Measurements from ENCODE around the gene DGCR8.

DGCR8 gene

GRCh38 chr22:20036084-20036482, 44.0 kb upstream of the DGCR8 start:
- ATAC-seq: no peak
- TF ChIP-seq TOX (CRISPR knock-in tag; IDR thresholded peaks at IDR 0.05; ENCODE audit: borderline replicate concordance) (no peak), ZNF70 (CRISPR knock-in tag; IDR thresholded peaks at IDR 0.05) (no peak), ZC3H10 (CRISPR knock-in tag; IDR thresholded peaks at IDR 0.05) (no peak), OSR1 (CRISPR knock-in tag; IDR thresholded peaks at IDR 0.05) (no peak), CREB5 (CRISPR knock-in tag; IDR thresholded peaks at IDR 0.05; ENCODE audit: low read depth) (no peak), BACH2 (CRISPR knock-in tag; IDR thresholded peaks at IDR 0.05; ENCODE audit: borderline replicate concordance) (no peak), CSRNP3 (CRISPR knock-in tag; IDR thresholded peaks at IDR 0.05) (no peak), GLIS3 (CRISPR knock-in tag; IDR thresholded peaks at IDR 0.05) (no peak), ARNTL (CRISPR knock-in tag; IDR thresholded peaks at IDR 0.05; ENCODE audit: borderline replicate concordance, low read depth) (no peak)

- no peak for ATAC-seq
- no peak for TF ChIP-seq ZFP3 (CRISPR knock-in tag; IDR thresholded peaks at IDR 0.05)
- TF ChIP-seq GLIS3 (CRISPR knock-in tag; IDR thresholded peaks at IDR 0.05): no peak
- TF ChIP-seq ZNF565 (CRISPR knock-in tag; conservative IDR thresholded peaks at IDR 0.05; ENCODE audit: low read depth): no peak
- no peak for TF ChIP-seq PPARA (CRISPR knock-in tag; IDR thresholded peaks at IDR 0.05; ENCODE audit: borderline replicate concordance)
- TF ChIP-seq BACH2 (CRISPR knock-in tag; IDR thresholded peaks at IDR 0.05; ENCODE audit: borderline replicate concordance): no peak
- TF ChIP-seq TOX (CRISPR knock-in tag; IDR thresholded peaks at IDR 0.05; ENCODE audit: borderline replicate concordance): no peak
Observed at GRCh38 chr22:20036535-20037392, 43.3 kb upstream of the DGCR8 start.

GRCh38 chr22:20037419-20037818, 42.6 kb upstream of the DGCR8 start:
- TF ChIP-seq CREB5 (CRISPR knock-in tag; IDR thresholded peaks at IDR 0.05; ENCODE audit: low read depth): no peak
- no peak for TF ChIP-seq ZNF70 (CRISPR knock-in tag; IDR thresholded peaks at IDR 0.05)
- TF ChIP-seq POU6F1 (CRISPR knock-in tag; IDR thresholded peaks at IDR 0.05; ENCODE audit: borderline replicate concordance, low read depth): no peak
- TF ChIP-seq CSRNP3 (CRISPR knock-in tag; IDR thresholded peaks at IDR 0.05): no peak
- TF ChIP-seq CSDC2 (CRISPR knock-in tag; IDR thresholded peaks at IDR 0.05): no peak
- no peak for TF ChIP-seq TCF4 (CRISPR knock-in tag; IDR thresholded peaks at IDR 0.05; ENCODE audit: borderline replicate concordance)
- no peak for TF ChIP-seq BACH2 (CRISPR knock-in tag; IDR thresholded peaks at IDR 0.05; ENCODE audit: borderline replicate concordance)
- no peak for TF ChIP-seq ARNTL (CRISPR knock-in tag; IDR thresholded peaks at IDR 0.05; ENCODE audit: borderline replicate concordance, low read depth)
- TF ChIP-seq ZNF8 (CRISPR knock-in tag; IDR thresholded peaks at IDR 0.05): no peak
- no peak for TF ChIP-seq PPARA (CRISPR knock-in tag; IDR thresholded peaks at IDR 0.05; ENCODE audit: borderline replicate concordance)
- TF ChIP-seq SNAI2 (CRISPR knock-in tag; IDR thresholded peaks at IDR 0.05): no peak
- no peak for TF ChIP-seq ZNF565 (CRISPR knock-in tag; conservative IDR thresholded peaks at IDR 0.05; ENCODE audit: low read depth)
- no peak for TF ChIP-seq RARB (CRISPR knock-in tag; IDR thresholded peaks at IDR 0.05)
- TF ChIP-seq PATZ1 (CRISPR knock-in tag; IDR thresholded peaks at IDR 0.05; ENCODE audit: borderline replicate concordance): no peak
- no peak for TF ChIP-seq ZFP30 (CRISPR knock-in tag; IDR thresholded peaks at IDR 0.05)
- no peak for TF ChIP-seq TOX (CRISPR knock-in tag; IDR thresholded peaks at IDR 0.05; ENCODE audit: borderline replicate concordance)
- no peak for TF ChIP-seq GLIS3 (CRISPR knock-in tag; IDR thresholded peaks at IDR 0.05)
- TF ChIP-seq TSHZ2 (CRISPR knock-in tag; IDR thresholded peaks at IDR 0.05): no peak
- ATAC-seq: no peak

All from SK-N-SH treated with all-trans-retinoic acid at 6 μM for 48 hours (cell line).